GM21529 (cell line): ENCODE measurements around the gene B4GALNT4.
"Not testable (repeated sequence)": the region's sequence is repeated elsewhere in the genome, so short reads cannot be mapped to it uniquely, and the experiment has no call there.

ENCODE experiments used
- ATAC-seq: cut with Tn5 transposase; IDR thresholded peaks from one replicate; pipeline ENCODE4 v1.9.1; 2021; ENCODE audit not compliant: unreplicated experiment

The B4GALNT4 gene

GRCh38 chr11:418343-419247, 49.3 kb downstream of the B4GALNT4 start:
- no peak for ATAC-seq

- no peak for ATAC-seq
These were observed 50.1 kb downstream of the B4GALNT4 start for GRCh38 chr11:419248-420005.

GRCh38 chr11:420054-420910, 51.0 kb downstream of the B4GALNT4 start:
- no peak for ATAC-seq

- no peak for ATAC-seq
These were observed 51.6 kb downstream of the B4GALNT4 start for GRCh38 chr11:420911-421321.

- ATAC-seq = no peak
These were observed 53.0 kb downstream of the B4GALNT4 start for GRCh38 chr11:422249-422656.

- no peak for ATAC-seq
These were observed 54.9 kb downstream of the B4GALNT4 start for GRCh38 chr11:424232-424631.

- not testable (repeated sequence) for ATAC-seq
These were observed 55.5 kb downstream of the B4GALNT4 start for GRCh38 chr11:424766-425165.

- no peak for ATAC-seq
These were observed 56.0 kb downstream of the B4GALNT4 start for GRCh38 chr11:425301-425700.

GRCh38 chr11:426851-427250, 57.6 kb downstream of the B4GALNT4 start:
- no peak for ATAC-seq

GRCh38 chr11:428295-428694, 59.0 kb downstream of the B4GALNT4 start:
- no peak for ATAC-seq

GRCh38 chr11:429391-429790, 60.1 kb downstream of the B4GALNT4 start:
- ATAC-seq = no peak

- no peak for ATAC-seq
These were observed 60.7 kb downstream of the B4GALNT4 start for GRCh38 chr11:429931-430456.
